OCI-LY7 (cell line): ENCODE data around the gene DNMT3B. TPM values are rescaled to one million over a fixed set of nuclear protein-coding genes. Genes with fewer than 3 reads are reported as not detected.

Experiments used
- BruUV-seq: library from RNA; stranded (reverse); fragments of 400-500 nt; replicated peaks from 2 replicates; lab custom pipeline; 2021; lab: Mats Ljungman, UMichigan
- CTCF ChIA-PET: fragments of 300-600 bp; sonication (Branson Sonifier 250); formaldehyde crosslinking; loops from one replicate; lab custom pipeline; 2022; ENCODE audit warnings: antibody characterized with exemption; ENCODE audit not compliant: unreplicated experiment; lab: Charles Lee
- POLR2A ChIA-PET: fragments of 300-600 bp; sonication (Branson Sonifier 250); formaldehyde crosslinking; loops from one replicate; lab custom pipeline; 2022; ENCODE audit warnings: antibody characterized with exemption; lab: Charles Lee
- DNase-seq: peaks from one replicate; pipeline ENCODE4 v3.0.0-alpha.2; 2015; ENCODE audit warnings: low spot score
- H2AFZ ChIP-seq: fragments of 200-600 bp; sonication (generic), shearing (Covaris generic); 2 replicates; pipeline ENCODE4 v1.6.1; 2014; ENCODE audit warnings: mild to moderate bottlenecking, antibody characterized with exemption, low read length, moderate library complexity
- H3K27ac ChIP-seq: fragments of 200-600 bp; sonication (generic); 2 replicates; pipeline ENCODE4 v1.5.1; 2014; ENCODE audit warnings: mixed run types, low read depth, mild to moderate bottlenecking, moderate library complexity, low read length, inconsistent platforms; ENCODE audit not compliant: poor library complexity, severe bottlenecking
- H3K36me3 ChIP-seq: fragments of 200-600 bp; sonication (generic); 2 replicates; pipeline ENCODE4 v1.6.1; 2014; ENCODE audit warnings: mild to moderate bottlenecking, antibody characterized with exemption, low read length, moderate library complexity, mixed read lengths; ENCODE audit not compliant: insufficient read depth
- H3K4me1 ChIP-seq: fragments of 200-600 bp; sonication (generic); 2 replicates; pipeline ENCODE4 v1.5.1; 2014; ENCODE audit warnings: mild to moderate bottlenecking, low read length; ENCODE audit not compliant: insufficient read depth, poor library complexity, severe bottlenecking
- H3K4me2 ChIP-seq: fragments of 200-600 bp; sonication (generic); 2 replicates; pipeline ENCODE4 v1.6.1; 2014; ENCODE audit warnings: mild to moderate bottlenecking, low read length
- H3K4me3 ChIP-seq: fragments of 200-600 bp; sonication (generic); 2 replicates; pipeline ENCODE4 v1.5.1; 2014; ENCODE audit warnings: mild to moderate bottlenecking, low read depth, low read length; ENCODE audit not compliant: poor library complexity, severe bottlenecking
- H3K79me2 ChIP-seq: fragments of 200-600 bp; sonication (generic); 2 replicates; pipeline ENCODE4 v1.6.1; 2016; ENCODE audit warnings: low read depth, mild to moderate bottlenecking, low read length, moderate library complexity, mixed read lengths; ENCODE audit not compliant: insufficient read depth
- H3K9me2 ChIP-seq: fragments of 200-600 bp; sonication (generic); 2 replicates; pipeline ENCODE4 v1.6.1; 2016; ENCODE audit warnings: mild to moderate bottlenecking, low read length, mixed read lengths; ENCODE audit not compliant: insufficient read depth
- H3K9me3 ChIP-seq: fragments of 200-600 bp; sonication (generic); 2 replicates; pipeline ENCODE4 v1.6.1; 2014; ENCODE audit warnings: mild to moderate bottlenecking, mixed run types, low read length, mixed read lengths
- H4K20me1 ChIP-seq: fragments of 200-600 bp; sonication (generic); 2 replicates; pipeline ENCODE4 v1.6.1; 2014; ENCODE audit warnings: mild to moderate bottlenecking, antibody characterized with exemption, low read length, moderate library complexity, mixed read lengths; ENCODE audit not compliant: insufficient read depth
- EZH2phosphoT487 ChIP-seq: fragments of 200-600 bp; sonication (generic); IDR thresholded peaks from 2 replicates; pipeline ENCODE4 v1.6.1; 2018; ENCODE audit warnings: low read depth, borderline replicate concordance, mild to moderate bottlenecking, mixed run types, antibody characterized with exemption, low read length, moderate library complexity, mixed read lengths
- intact Hi-C: fragments of 100-400 bp; cut with micrococcal nuclease; formaldehyde crosslinking; loops from one replicate; pipeline ENCODE4 v1.10.0; 2022; ENCODE audit not compliant: unreplicated experiment
- total RNA-seq, 2 experiments: library from RNA; depleted of rRNA in 1 of 2; stranded (reverse); fragments of >200 nt in 1 of 2; shearing (Covaris generic) in 1 of 2; gene quantifications; 2 replicates each; pipeline ENCODE4 v1.2.3, GENCODE V29; 2014 to 2022
- TF ChIP-seq, protein P1 (sequence below): fragments of 200-600 bp; sonication (generic); conservative IDR thresholded peaks from 2 replicates; pipeline ENCODE4 v1.5.1; 2014; ENCODE audit warnings: mild to moderate bottlenecking, antibody characterized with exemption, low read length, moderate library complexity, mixed read lengths

DNMT3B gene
- total RNA-seq, 2 experiments from 2014 or later, result 12.1 to 13.8 TPM

DNA sequence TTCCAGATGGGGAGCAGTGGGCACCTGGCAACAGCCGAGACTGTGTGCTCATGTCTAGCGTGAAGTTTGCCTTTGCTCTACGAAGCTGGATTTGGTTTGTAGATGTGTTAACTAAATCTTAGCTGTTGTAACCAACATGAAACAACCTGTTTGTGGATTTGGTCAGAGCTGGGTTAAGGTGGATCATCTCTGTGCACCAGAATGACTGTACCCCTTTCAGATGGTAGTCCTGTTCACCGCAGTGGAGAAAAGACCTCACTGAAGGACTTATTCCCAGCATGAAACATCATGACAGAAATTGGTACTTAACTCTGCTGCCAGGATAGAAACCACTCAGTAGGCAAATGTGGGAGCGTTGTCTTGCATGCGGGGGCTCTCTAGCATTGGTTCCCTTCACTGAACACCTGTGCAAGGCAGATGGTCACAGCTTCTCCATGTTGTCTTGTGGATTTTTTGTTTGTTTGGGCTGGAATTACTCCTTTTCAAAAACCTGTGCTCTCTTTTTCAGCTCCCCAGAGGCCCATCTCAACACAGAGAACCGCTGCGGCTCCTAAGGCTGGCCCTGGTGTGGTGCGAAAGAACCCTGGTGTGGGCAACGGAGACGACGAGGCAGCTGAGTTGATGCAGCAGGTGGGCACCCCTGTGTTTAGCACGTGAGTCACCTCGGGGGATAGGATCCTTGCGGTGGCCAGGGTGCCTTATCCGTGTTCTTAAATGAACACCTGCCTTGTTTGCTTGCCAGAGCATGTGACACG lies 77.2 kb downstream of the DNMT3B start:
- Histone ChIP-seq H3K79me2 (peaks cover 34% of the 10 kb centered on the region; the same call in 1 of the 2 replicates), H4K20me1 (0 out of 2 replicates have a peak, but pooled peaks cover 7% of the 10 kb centered on the region), H3K9me2 (no peaks in the 10 kb centered on the region), H3K4me2 (no peak overlapping the region), H3K4me1 (no peaks in the 10 kb centered on the region), H3K9me3 (no peaks in the 10 kb centered on the region), H3K27ac (no peak overlapping the region), H3K36me3 (peaks cover 92% of the 10 kb centered on the region), H3K4me3 (no peak overlapping the region), H2AFZ (no peak overlapping the region)
- ChIA-PET POLR2A (no interaction called here), CTCF (no interaction called here)
- BruUV-seq, result no TSS peak
- intact Hi-C loops, result no loop called here
- TF ChIP-seq, protein P1, sequence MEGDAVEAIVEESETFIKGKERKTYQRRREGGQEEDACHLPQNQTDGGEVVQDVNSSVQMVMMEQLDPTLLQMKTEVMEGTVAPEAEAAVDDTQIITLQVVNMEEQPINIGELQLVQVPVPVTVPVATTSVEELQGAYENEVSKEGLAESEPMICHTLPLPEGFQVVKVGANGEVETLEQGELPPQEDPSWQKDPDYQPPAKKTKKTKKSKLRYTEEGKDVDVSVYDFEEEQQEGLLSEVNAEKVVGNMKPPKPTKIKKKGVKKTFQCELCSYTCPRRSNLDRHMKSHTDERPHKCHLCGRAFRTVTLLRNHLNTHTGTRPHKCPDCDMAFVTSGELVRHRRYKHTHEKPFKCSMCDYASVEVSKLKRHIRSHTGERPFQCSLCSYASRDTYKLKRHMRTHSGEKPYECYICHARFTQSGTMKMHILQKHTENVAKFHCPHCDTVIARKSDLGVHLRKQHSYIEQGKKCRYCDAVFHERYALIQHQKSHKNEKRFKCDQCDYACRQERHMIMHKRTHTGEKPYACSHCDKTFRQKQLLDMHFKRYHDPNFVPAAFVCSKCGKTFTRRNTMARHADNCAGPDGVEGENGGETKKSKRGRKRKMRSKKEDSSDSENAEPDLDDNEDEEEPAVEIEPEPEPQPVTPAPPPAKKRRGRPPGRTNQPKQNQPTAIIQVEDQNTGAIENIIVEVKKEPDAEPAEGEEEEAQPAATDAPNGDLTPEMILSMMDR, result no peak
- no peak for TF ChIP-seq EZH2phosphoT487
- DNase-seq, result no peak

DNA sequence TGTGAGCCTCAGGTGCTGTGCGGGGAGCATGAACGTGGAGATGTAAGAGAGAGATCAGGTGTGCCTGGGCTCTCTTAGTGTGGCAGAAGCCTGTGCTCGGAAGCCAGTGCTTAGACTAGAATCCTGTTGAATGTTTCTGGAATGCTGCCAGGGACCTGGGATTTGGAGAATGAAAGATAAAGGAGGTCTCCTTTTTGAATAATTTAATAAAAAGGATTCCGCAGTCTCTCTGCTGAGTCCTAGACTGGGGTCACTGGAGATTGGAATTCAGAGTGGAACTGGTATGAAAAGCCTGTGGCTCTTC lies 77.7 kb downstream of the DNMT3B start:
- BruUV-seq, result no TSS peak
- peaks cover 93% of the 10 kb centered on the region for H3K36me3 ChIP-seq
- POLR2A ChIA-PET, result no interaction called here

More for the DNA sequence above, 77.7 kb downstream of the DNMT3B start:
- Histone ChIP-seq H3K27ac (no peak overlapping the region), H3K9me2 (no peaks in the 10 kb centered on the region), H3K79me2 (peaks cover 29% of the 10 kb centered on the region; the same call in 1 of the 2 replicates), H3K4me3 (no peak overlapping the region), H2AFZ (no peak overlapping the region), H3K4me2 (no peak overlapping the region), H3K9me3 (no peaks in the 10 kb centered on the region), H3K4me1 (no peaks in the 10 kb centered on the region), H4K20me1 (0 out of 2 replicates have a peak, but pooled peaks cover 7% of the 10 kb centered on the region)
- intact Hi-C loops, result no loop called here
- CTCF ChIA-PET, result no interaction called here
- no peak for DNase-seq
- TF ChIP-seq, protein P1, result no peak
- no peak for TF ChIP-seq EZH2phosphoT487
